Measurements from ENCODE around the gene NPAS3. TPM values are rescaled to one million over a fixed set of nuclear protein-coding genes. Genes with fewer than 3 reads are reported as not detected.
A peak's percentile ranks its signal among the peaks of the same experiment; 100 is the strongest.

Gene NPAS3
- total RNA-seq, 1 donor from 2014 or later = not detected

- Histone ChIP-seq H3K9me3 (ENCODE audit: low read depth) (no peaks in the 10 kb centered on the region), H3K9ac (no peak overlapping the region), H3K36me3 (no peaks in the 10 kb centered on the region), H3F3A (ENCODE audit: low read depth) (peaks cover 27% of the 10 kb centered on the region), H3K4me3 (peak overlapping the region; percentile 3), H3K4me1 (peaks cover 61% of the 10 kb centered on the region), H3K27ac (peak overlapping the region; percentile 84), H4K20me1 (ENCODE audit: low read depth) (peaks cover 6% of the 10 kb centered on the region), H3K4me2 (peak overlapping the region; percentile 65), H2AFZ (replicated peaks) (no peak overlapping the region), H3K79me2 (ENCODE audit: low read depth) (no peaks in the 10 kb centered on the region), H3K27me3 (no peaks in the 10 kb centered on the region)
- TF ChIP-seq EZH2phosphoT487 (IDR thresholded peaks at IDR 0.05) (peak; percentile 16), EZH2 (IDR thresholded peaks at IDR 0.05) (no peak), CTCF (IDR thresholded peaks at IDR 0.05) (no peak)
- peak overlapping the region; percentile 64 for H3K4me3 Mint-ChIP-seq
- H3K27me3 Mint-ChIP-seq (ENCODE audit: insufficient read depth, low read depth) = peaks cover 4% of the 10 kb centered on the region
- H3K27ac Mint-ChIP-seq = peak overlapping the region; percentile 38
- peaks cover 60% of the 10 kb centered on the region for H3K4me1 Mint-ChIP-seq
- H3K9me3 Mint-ChIP-seq = no peaks in the 10 kb centered on the region
- DNase-seq (ENCODE audit: low spot score) = peak; percentile 86
- peaks cover 5% of the 10 kb centered on the region for H3K36me3 Mint-ChIP-seq
These were observed 424.3 kb downstream of the NPAS3 start for GRCh38 chr14:33362934-33363333.

GRCh38 chr14:33363682-33364081 lies 425.0 kb downstream of the NPAS3 start:
- DNase-seq (ENCODE audit: low spot score) = no peak
- Mint-ChIP-seq H3K36me3 (peaks cover 5% of the 10 kb centered on the region), H3K27me3 (ENCODE audit: insufficient read depth, low read depth) (peaks cover 4% of the 10 kb centered on the region), H3K9me3 (no peaks in the 10 kb centered on the region), H3K4me1 (peaks cover 60% of the 10 kb centered on the region), H3K4me3 (no peak overlapping the region), H3K27ac (no peak overlapping the region)
- peaks cover 27% of the 10 kb centered on the region for H3F3A ChIP-seq (ENCODE audit: low read depth)
- H3K9me3 ChIP-seq (ENCODE audit: low read depth) = no peaks in the 10 kb centered on the region
- H3K9ac ChIP-seq = no peak overlapping the region
- peak overlapping the region; percentile 35 for H3K27ac ChIP-seq
- no peaks in the 10 kb centered on the region for H3K79me2 ChIP-seq (ENCODE audit: low read depth)
- H3K4me2 ChIP-seq = peak overlapping the region; percentile 65
- peaks cover 6% of the 10 kb centered on the region for H4K20me1 ChIP-seq (ENCODE audit: low read depth)
- H3K36me3 ChIP-seq = no peaks in the 10 kb centered on the region
- TF ChIP-seq EZH2phosphoT487 (IDR thresholded peaks at IDR 0.05) (no peak), EZH2 (IDR thresholded peaks at IDR 0.05) (no peak), CTCF (IDR thresholded peaks at IDR 0.05) (no peak)
- H3K4me1 ChIP-seq = peaks cover 61% of the 10 kb centered on the region
- no peak overlapping the region for H3K4me3 ChIP-seq
- no peak overlapping the region for H2AFZ ChIP-seq (replicated peaks)
- no peaks in the 10 kb centered on the region for H3K27me3 ChIP-seq

DNA sequence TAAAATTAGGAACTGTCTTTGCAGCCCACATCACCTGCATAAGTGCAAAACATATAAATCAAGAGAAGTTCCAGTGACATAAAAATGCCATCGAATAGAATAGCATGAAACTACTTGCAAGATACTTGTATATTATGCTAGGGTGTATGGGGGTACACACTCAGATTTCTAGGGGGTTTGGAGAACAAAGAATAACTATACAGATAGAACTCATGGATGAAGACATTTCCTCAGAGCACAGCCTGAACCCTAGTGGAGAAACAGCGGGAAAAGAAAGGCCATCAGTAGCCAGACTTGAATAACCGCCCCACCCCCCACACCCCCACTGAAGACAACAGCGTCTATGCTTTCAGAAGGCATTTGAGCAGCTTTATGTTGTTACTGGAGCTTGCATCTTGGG lies 425.8 kb downstream of the NPAS3 start:
- Mint-ChIP-seq H3K36me3 (peaks cover 2% of the 10 kb centered on the region), H3K4me3 (no peak overlapping the region), H3K9me3 (no peaks in the 10 kb centered on the region), H3K27ac (no peak overlapping the region), H3K4me1 (peaks cover 54% of the 10 kb centered on the region), H3K27me3 (ENCODE audit: insufficient read depth, low read depth) (peaks cover 4% of the 10 kb centered on the region)
- H3K9ac ChIP-seq = no peak overlapping the region
- no peaks in the 10 kb centered on the region for H3K27me3 ChIP-seq
- DNase-seq (ENCODE audit: low spot score) = peak; percentile 65
- no peaks in the 10 kb centered on the region for H3K79me2 ChIP-seq (ENCODE audit: low read depth)
- no peaks in the 10 kb centered on the region for H3K36me3 ChIP-seq
- no peaks in the 10 kb centered on the region for H3K9me3 ChIP-seq (ENCODE audit: low read depth)
- H2AFZ ChIP-seq (replicated peaks) = no peak overlapping the region
- H3F3A ChIP-seq (ENCODE audit: low read depth) = peaks cover 27% of the 10 kb centered on the region
- peak overlapping the region; percentile 57 for H3K4me2 ChIP-seq
- H4K20me1 ChIP-seq (ENCODE audit: low read depth) = peaks cover 6% of the 10 kb centered on the region
- H3K4me1 ChIP-seq = peaks cover 61% of the 10 kb centered on the region
- H3K27ac ChIP-seq = no peak overlapping the region
- no peak for TF ChIP-seq EZH2phosphoT487 (IDR thresholded peaks at IDR 0.05)
- no peak for TF ChIP-seq EZH2 (IDR thresholded peaks at IDR 0.05)
- no peak for TF ChIP-seq CTCF (IDR thresholded peaks at IDR 0.05)
- no peak overlapping the region for H3K4me3 ChIP-seq
